Muscle of leg (tissue), 11 donors: ENCODE measurements around the gene SLC30A5. TPM values are rescaled to one million over a fixed set of nuclear protein-coding genes. Genes with fewer than 3 reads are reported as not detected.
"Not testable (repeated sequence)": the region's sequence is repeated elsewhere in the genome, so short reads cannot be mapped to it uniquely, and the experiment has no call there.

ENCODE experiments used
- DNase-seq: peaks from one replicate; pipeline ENCODE4 v3.0.0; 2013
- H3K27ac ChIP-seq: one replicate; pipeline ENCODE4 v1.5.1; 2013; ENCODE audit warnings: mild to moderate bottlenecking, low read length, control low read depth
- H3K27me3 ChIP-seq: one replicate; pipeline ENCODE4 v1.6.1; 2013; ENCODE audit warnings: low read length; ENCODE audit not compliant: control insufficient read depth, insufficient read depth
- H3K36me3 ChIP-seq: one replicate; pipeline ENCODE4 v1.6.1; 2013; ENCODE audit warnings: low read length; ENCODE audit not compliant: control insufficient read depth, insufficient read depth
- H3K4me1 ChIP-seq: one replicate; pipeline ENCODE4 v1.6.1; 2013; ENCODE audit warnings: low read length; ENCODE audit not compliant: control insufficient read depth, insufficient read depth
- H3K4me3 ChIP-seq: one replicate; pipeline ENCODE4 v1.5.1; 2013; ENCODE audit warnings: low read length, control low read depth
- H3K9me3 ChIP-seq: replicated peaks from 2 replicates; pipeline ENCODE4 v1.6.1; 2013; ENCODE audit warnings: low read depth, low read length; ENCODE audit not compliant: control insufficient read depth
- WGBS: methylation state at CpG from one replicate; pipeline ENCODE4 v1.1.5; 2013; ENCODE audit warnings: missing lambda C conversion rate; ENCODE audit not compliant: insufficient coverage; 5-methylcytosine and 5-hydroxymethylcytosine counted together
- polyA plus RNA-seq, 8 donors: library from polyadenylated mRNA; unstranded; fragments of 120-200 nt; gene quantifications; one replicate each; pipeline versions ENCODE4 v1.2.1 to v1.2.3, GENCODE V29; 2013; ENCODE audit warnings: inconsistent platforms in 1 of 8, low replicate concordance in 1 of 8; ENCODE audit not compliant: insufficient read length in 8 of 8, insufficient read depth in 1 of 8
- total RNA-seq: library from RNA; stranded (reverse); fragments of 120-200 nt; gene quantifications from one replicate; pipeline ENCODE4 v1.2.4, GENCODE V29; 2013

The SLC30A5 gene
- total and polyA plus RNA-seq, 9 donors = 35.0 to 60.4 (median 42.7) TPM

- Histone ChIP-seq H3K4me3 (no peak overlapping the region), H3K27me3 (no peaks in the 10 kb centered on the region), H3K9me3 (no peaks in the 10 kb centered on the region), H3K27ac (no peak overlapping the region), H3K4me1 (no peaks in the 10 kb centered on the region), H3K36me3 (peaks cover 13% of the 10 kb centered on the region)
- no peak for DNase-seq
Measured at GRCh38 chr5:69131304-69131703, 37.5 kb downstream of the SLC30A5 start.

- H3K9me3 ChIP-seq = no peaks in the 10 kb centered on the region
- WGBS = no CpG with 5 or more reads among the region's 7 CpGs
- H3K36me3 ChIP-seq = peaks cover 7% of the 10 kb centered on the region
- no peak overlapping the region for H3K27ac ChIP-seq
- H3K27me3 ChIP-seq = no peaks in the 10 kb centered on the region
- no peak for DNase-seq
- H3K4me3 ChIP-seq = no peak overlapping the region
- H3K4me1 ChIP-seq = no peaks in the 10 kb centered on the region
Measured at GRCh38 chr5:69134126-69134525, 40.3 kb downstream of the SLC30A5 start.

DNA sequence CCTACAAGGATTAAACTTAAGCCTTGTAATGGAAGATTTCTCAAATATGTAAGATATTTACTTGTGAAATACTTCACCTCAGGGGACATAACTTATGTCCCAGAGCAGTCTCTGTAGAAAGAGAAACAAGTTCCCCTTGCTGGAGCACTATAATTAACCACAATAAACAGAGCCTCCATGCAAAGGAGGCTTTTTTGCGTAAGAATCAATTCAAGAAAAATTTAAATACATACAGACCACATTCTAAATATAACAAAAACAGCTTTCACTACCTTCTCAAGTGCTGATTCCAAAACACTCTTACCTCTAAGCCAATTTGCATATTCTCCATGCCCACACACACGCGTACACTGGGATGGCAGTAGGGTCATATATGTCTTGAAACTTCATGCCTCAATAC is 42.5 kb downstream of the SLC30A5 start:
- Histone ChIP-seq H3K27ac (no peak overlapping the region), H3K36me3 (peaks cover 4% of the 10 kb centered on the region), H3K27me3 (no peaks in the 10 kb centered on the region), H3K9me3 (no peaks in the 10 kb centered on the region), H3K4me3 (no peak overlapping the region), H3K4me1 (no peaks in the 10 kb centered on the region)
- no CpG with 5 or more reads among the region's 3 CpGs for WGBS
- no peak for DNase-seq

DNA sequence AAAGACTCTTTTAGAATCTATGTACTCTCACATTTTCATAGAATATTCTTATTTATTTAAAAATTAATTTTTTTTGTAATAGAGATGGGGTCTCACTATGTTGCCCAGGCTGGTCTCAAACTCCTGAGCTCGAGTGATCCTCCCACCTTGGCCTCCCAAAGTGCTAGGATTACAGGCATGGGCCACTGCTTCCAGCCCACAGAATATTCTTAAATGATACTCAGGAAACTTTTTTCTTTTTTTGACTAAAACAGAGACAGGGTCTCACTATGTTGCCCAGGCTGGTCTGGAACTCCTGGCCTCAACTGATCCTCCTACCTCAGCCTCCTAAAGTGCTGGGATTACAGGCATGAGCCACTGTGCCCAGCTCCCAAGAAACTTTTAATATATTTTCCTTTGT is 43.4 kb downstream of the SLC30A5 start:
- DNase-seq, H3K9me3 ChIP-seq, H3K27me3 ChIP-seq, H3K27ac ChIP-seq, H3K4me1 ChIP-seq, H3K4me3 ChIP-seq, H3K36me3 ChIP-seq: not testable (repeated sequence)
- 100% methylated on average over 1 of the region's 1 CpG for WGBS

GRCh38 chr5:69137807-69138206 is 44.0 kb downstream of the SLC30A5 start:
- no CpG with 5 or more reads among the region's 5 CpGs for WGBS
- Histone ChIP-seq H3K4me1 (no peaks in the 10 kb centered on the region), H3K36me3 (peaks cover 4% of the 10 kb centered on the region), H3K9me3 (no peaks in the 10 kb centered on the region), H3K4me3 (no peak overlapping the region), H3K27ac (no peak overlapping the region), H3K27me3 (no peaks in the 10 kb centered on the region)
- DNase-seq = no peak

DNA sequence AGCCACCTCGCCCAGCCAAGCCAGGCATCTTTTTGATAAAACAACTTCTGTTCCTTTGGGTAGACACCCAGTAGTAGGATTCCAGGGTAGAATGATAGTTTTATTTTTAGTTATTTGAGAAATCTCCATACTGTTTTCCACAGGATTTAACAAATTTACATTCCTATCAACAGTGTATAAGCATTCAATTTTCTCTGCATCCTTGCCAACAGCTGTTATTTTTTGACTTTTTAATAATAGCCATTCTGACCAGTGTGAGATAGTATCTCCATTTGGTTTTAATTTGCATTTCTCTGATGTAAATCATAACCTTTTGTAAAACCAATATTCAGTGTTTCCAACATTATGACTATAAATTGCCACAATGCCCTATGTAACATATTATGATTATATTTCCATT is 45.0 kb downstream of the SLC30A5 start:
- H3K27ac ChIP-seq = no peak overlapping the region
- H3K9me3 ChIP-seq = no peaks in the 10 kb centered on the region
- DNase-seq = no peak
- no peak overlapping the region for H3K4me3 ChIP-seq
- H3K4me1 ChIP-seq = no peaks in the 10 kb centered on the region
- peaks cover 4% of the 10 kb centered on the region for H3K36me3 ChIP-seq
- no CpG with 5 or more reads among the region's 1 CpG for WGBS
- no peaks in the 10 kb centered on the region for H3K27me3 ChIP-seq

DNA sequence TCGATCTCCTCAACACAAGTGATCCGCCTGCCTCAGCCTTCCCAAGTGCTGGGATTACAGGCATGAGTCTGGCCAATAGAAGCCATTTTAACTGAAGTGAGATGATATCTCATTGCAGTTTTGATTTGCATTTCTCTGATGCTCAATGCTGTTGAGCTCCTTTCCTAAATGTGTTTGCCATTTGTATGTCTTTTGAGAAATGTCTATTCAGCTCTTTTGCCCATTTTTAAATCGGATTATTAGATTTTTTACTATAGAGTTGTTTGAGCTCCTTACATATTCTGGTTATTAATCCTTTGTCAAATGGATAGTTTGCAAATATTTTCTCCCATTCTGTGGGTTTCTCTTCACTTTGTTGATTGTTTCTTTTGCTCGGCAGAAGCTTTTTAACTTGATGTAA is 46.4 kb downstream of the SLC30A5 start:
- WGBS = 89% methylated on average over 2 of the region's 4 CpGs

DNA sequence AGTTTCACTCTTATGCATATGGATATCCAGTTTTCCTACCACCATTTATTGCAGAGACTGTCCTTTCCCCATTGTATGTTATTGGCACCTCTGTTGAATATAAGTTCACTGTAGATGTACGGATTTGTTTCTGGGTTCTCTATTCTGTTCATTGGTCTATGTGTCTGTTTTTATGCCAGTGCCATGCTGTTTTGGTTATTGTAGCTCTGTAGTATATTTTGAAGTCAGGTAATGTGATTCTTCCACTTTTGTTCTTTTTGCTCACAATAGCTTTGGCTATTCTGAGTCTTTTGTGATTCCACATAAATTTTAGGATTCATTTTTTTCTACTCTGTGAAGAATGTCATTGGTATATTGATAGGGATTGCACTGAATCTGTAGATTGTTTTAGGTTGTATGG is 47.0 kb downstream of the SLC30A5 start:
- no CpG with 5 or more reads among the region's 1 CpG for WGBS
- Histone ChIP-seq H3K4me3 (no peak overlapping the region), H3K36me3 (no peaks in the 10 kb centered on the region), H3K27ac (no peak overlapping the region), H3K4me1 (no peaks in the 10 kb centered on the region), H3K27me3 (no peaks in the 10 kb centered on the region), H3K9me3 (no peaks in the 10 kb centered on the region)
- DNase-seq = no peak

More for the DNA sequence above, 46.4 kb downstream of the SLC30A5 start:
- not testable (repeated sequence) for H3K36me3 ChIP-seq, H3K4me3 ChIP-seq, H3K27ac ChIP-seq, H3K27me3 ChIP-seq, H3K9me3 ChIP-seq, H3K4me1 ChIP-seq, DNase-seq

- H3K9me3 ChIP-seq, H3K4me3 ChIP-seq, DNase-seq, H3K27me3 ChIP-seq, H3K4me1 ChIP-seq, H3K36me3 ChIP-seq, H3K27ac ChIP-seq: not testable (repeated sequence)
- WGBS = 93% methylated on average over 5 of the region's 7 CpGs
Measured at GRCh38 chr5:69148576-69148975, 54.8 kb downstream of the SLC30A5 start.

- Histone ChIP-seq H3K36me3 (no peaks in the 10 kb centered on the region), H3K9me3 (no peaks in the 10 kb centered on the region), H3K4me3 (no peak overlapping the region), H3K4me1 (no peaks in the 10 kb centered on the region), H3K27me3 (no peaks in the 10 kb centered on the region), H3K27ac (no peak overlapping the region)
- no peak for DNase-seq
- 84% methylated on average over 2 of the region's 2 CpGs for WGBS
Measured at GRCh38 chr5:69148981-69149675, 55.3 kb downstream of the SLC30A5 start.

DNA sequence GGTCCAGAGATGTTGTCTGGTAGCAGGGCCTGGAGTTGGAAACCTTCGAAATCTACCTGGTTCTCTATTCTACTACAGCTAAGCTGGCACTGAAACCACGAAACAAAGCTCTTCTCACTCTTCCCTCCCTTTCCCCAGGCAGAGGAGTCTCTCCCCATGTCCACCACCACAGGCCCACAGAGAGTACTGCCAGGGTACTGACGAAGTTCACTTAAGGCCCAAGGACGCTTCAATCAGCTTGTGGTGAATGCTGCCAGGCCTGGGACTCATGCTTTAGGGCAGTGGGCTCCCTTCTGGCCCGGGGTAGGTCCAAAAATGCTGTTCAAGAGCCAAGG is 55.8 kb downstream of the SLC30A5 start:
- Histone ChIP-seq H3K9me3 (no peaks in the 10 kb centered on the region), H3K4me1 (no peaks in the 10 kb centered on the region), H3K4me3 (no peak overlapping the region), H3K36me3 (no peaks in the 10 kb centered on the region), H3K27me3 (no peaks in the 10 kb centered on the region), H3K27ac (no peak overlapping the region)
- no peak for DNase-seq
- WGBS = 91% methylated on average over 4 of the region's 5 CpGs
